ENCODE results near the gene UBXN1. TPM values are rescaled to one million over a fixed set of nuclear protein-coding genes. Genes with fewer than 3 reads are reported as not detected.

UBXN1 gene
- 100 to 1,000 TPM; 109 to 127 TPM for polyA plus RNA-seq

GRCh38 chr11:62678770-62679696 lies at the start of gene UBXN1:
TSS of gene UBXN1 (minus strand) at chr11:62679073. CDS start at chr11:62678923, 150 bp downstream.
- 5% methylated on average over 55 of the region's 55 CpGs for WGBS, 2 donors
- peaks cover 3 to 14% of the 10 kb centered on the region in 2 donors for H3K36me3 ChIP-seq (ENCODE audit: control insufficient read depth in 2 of 2, insufficient read depth in 2 of 2, low read length in 1 of 2)
- peak within 1 kb of the TSS; percentile 93 to 99 for H3K4me3 ChIP-seq (ENCODE audit: low read depth in 1 of 2, low read length in 2 of 2)
- H3K4me1 ChIP-seq (ENCODE audit: control insufficient read depth in 2 of 2, insufficient read depth in 2 of 2, low read length in 1 of 2): peaks cover 0 to 2% of the 10 kb centered on the region in 2 donors
- H3K27me3 ChIP-seq (ENCODE audit: control insufficient read depth in 1 of 2, insufficient read depth in 2 of 2, low read length in 2 of 2): no peaks in the 10 kb centered on the region
- H3K9me3 ChIP-seq (ENCODE audit: control insufficient read depth in 2 of 2, insufficient read depth in 1 of 2, low read depth in 1 of 2, low read length in 1 of 2): no peaks in the 10 kb centered on the region
- H3K27ac ChIP-seq (ENCODE audit: low read depth in 2 of 2, low read length in 1 of 2): peak within 1 kb of the TSS; percentile 81 to 96

GRCh38 chr11:62728171-62728988 lies 49.5 kb upstream of the UBXN1 start, which contains the start of gene TTC9C:
TSS of gene TTC9C (plus strand) at chr11:62728486. CDS start at chr11:62728849, 363 bp downstream.
- Histone ChIP-seq H3K36me3 (ENCODE audit: control insufficient read depth in 2 of 2, insufficient read depth in 2 of 2, low read length in 1 of 2) (peaks cover 0 to 2% of the 10 kb centered on the region in 2 donors), H3K4me1 (ENCODE audit: control insufficient read depth in 2 of 2, insufficient read depth in 2 of 2, low read length in 1 of 2) (no peaks in the 10 kb centered on the region), H3K9me3 (ENCODE audit: control insufficient read depth in 2 of 2, insufficient read depth in 1 of 2, low read depth in 1 of 2, low read length in 1 of 2) (no peaks in the 10 kb centered on the region), H3K27me3 (ENCODE audit: control insufficient read depth in 1 of 2, insufficient read depth in 2 of 2, low read length in 2 of 2) (no peaks in the 10 kb centered on the region), H3K4me3 (ENCODE audit: low read depth in 1 of 2, low read length in 2 of 2) (peak within 1 kb of the TSS; percentile 88 to 96), H3K27ac (ENCODE audit: low read depth in 2 of 2, low read length in 1 of 2) (peak within 1 kb of the TSS; percentile 97 to 100)
- 0 to 1% methylated on average over 29 of the region's 29 CpGs for WGBS, 2 donors

- Histone ChIP-seq H3K27me3 (ENCODE audit: control insufficient read depth in 1 of 2, insufficient read depth in 2 of 2, low read length in 2 of 2) (no peaks in the 10 kb centered on the region), H3K9me3 (ENCODE audit: control insufficient read depth in 2 of 2, insufficient read depth in 1 of 2, low read depth in 1 of 2, low read length in 1 of 2) (no peaks in the 10 kb centered on the region), H3K27ac (ENCODE audit: low read depth in 2 of 2, low read length in 1 of 2) (peak overlapping the region; percentile 97 to 100), H3K4me1 (ENCODE audit: control insufficient read depth in 2 of 2, insufficient read depth in 2 of 2, low read length in 1 of 2) (no peaks in the 10 kb centered on the region), H3K4me3 (ENCODE audit: low read depth in 1 of 2, low read length in 2 of 2) (peak overlapping the region; percentile 88 to 96), H3K36me3 (ENCODE audit: control insufficient read depth in 2 of 2, insufficient read depth in 2 of 2, low read length in 1 of 2) (peaks cover 1 to 5% of the 10 kb centered on the region in 2 donors)
- 0 to 1% methylated on average over 20 of the region's 20 CpGs for WGBS, 2 donors
These were observed 48.9 kb upstream of the UBXN1 start for GRCh38 chr11:62727872-62728170.

- Histone ChIP-seq H3K4me1 (ENCODE audit: control insufficient read depth in 2 of 2, insufficient read depth in 2 of 2, low read length in 1 of 2) (no peaks in the 10 kb centered on the region), H3K27ac (ENCODE audit: low read depth in 2 of 2, low read length in 1 of 2) (peak within 1 kb of the TSS; percentile 97 to 100)
- 0% methylated on average over 72 of the region's 72 CpGs for WGBS, 2 donors
These were observed 48.4 kb upstream of the UBXN1 start, which contains the start of gene HNRNPUL2 for GRCh38 chr11:62727165-62727871. TSS of gene HNRNPUL2 (minus strand) at chr11:62727457. CDS start at chr11:62727156, 301 bp downstream.

GRCh38 chr11:62726915-62727164 lies 48.0 kb upstream of the UBXN1 start:
- Histone ChIP-seq H3K4me1 (ENCODE audit: control insufficient read depth in 2 of 2, insufficient read depth in 2 of 2, low read length in 1 of 2) (no peaks in the 10 kb centered on the region), H3K4me3 (ENCODE audit: low read depth in 1 of 2, low read length in 2 of 2) (peak overlapping the region; percentile 88 to 96), H3K9me3 (ENCODE audit: control insufficient read depth in 2 of 2, insufficient read depth in 1 of 2, low read depth in 1 of 2, low read length in 1 of 2) (no peaks in the 10 kb centered on the region), H3K27ac (ENCODE audit: low read depth in 2 of 2, low read length in 1 of 2) (peak overlapping the region; percentile 97 to 99), H3K36me3 (ENCODE audit: control insufficient read depth in 2 of 2, insufficient read depth in 2 of 2, low read length in 1 of 2) (peaks cover 11 to 14% of the 10 kb centered on the region in 2 donors), H3K27me3 (ENCODE audit: control insufficient read depth in 1 of 2, insufficient read depth in 2 of 2, low read length in 2 of 2) (no peaks in the 10 kb centered on the region)
- WGBS, 2 donors: 0% methylated on average over 31 to 37 of the region's 37 CpGs

More at GRCh38 chr11:62727165-62727871, 48.4 kb upstream of the UBXN1 start, which contains the start of gene HNRNPUL2:
- Histone ChIP-seq H3K27me3 (ENCODE audit: control insufficient read depth in 1 of 2, insufficient read depth in 2 of 2, low read length in 2 of 2) (no peaks in the 10 kb centered on the region), H3K4me3 (ENCODE audit: low read depth in 1 of 2, low read length in 2 of 2) (peak within 1 kb of the TSS; percentile 88 to 96), H3K9me3 (ENCODE audit: control insufficient read depth in 2 of 2, insufficient read depth in 1 of 2, low read depth in 1 of 2, low read length in 1 of 2) (no peaks in the 10 kb centered on the region), H3K36me3 (ENCODE audit: control insufficient read depth in 2 of 2, insufficient read depth in 2 of 2, low read length in 1 of 2) (peaks cover 6 to 10% of the 10 kb centered on the region in 2 donors)

GRCh38 chr11:62726156-62726914 lies 47.5 kb upstream of the UBXN1 start:
- Histone ChIP-seq H3K36me3 (ENCODE audit: control insufficient read depth in 2 of 2, insufficient read depth in 2 of 2, low read length in 1 of 2) (peaks cover 14 to 16% of the 10 kb centered on the region in 2 donors), H3K27ac (ENCODE audit: low read depth in 2 of 2, low read length in 1 of 2) (peak overlapping the region; percentile 97 to 99), H3K27me3 (ENCODE audit: control insufficient read depth in 1 of 2, insufficient read depth in 2 of 2, low read length in 2 of 2) (no peaks in the 10 kb centered on the region), H3K4me3 (ENCODE audit: low read depth in 1 of 2, low read length in 2 of 2) (peak overlapping the region; percentile 88 to 96), H3K9me3 (ENCODE audit: control insufficient read depth in 2 of 2, insufficient read depth in 1 of 2, low read depth in 1 of 2, low read length in 1 of 2) (no peaks in the 10 kb centered on the region), H3K4me1 (ENCODE audit: control insufficient read depth in 2 of 2, insufficient read depth in 2 of 2, low read length in 1 of 2) (no peaks in the 10 kb centered on the region)
- WGBS, 2 donors: 0% methylated on average over 37 to 51 of the region's 51 CpGs

GRCh38 chr11:62725646-62726045 lies 46.8 kb upstream of the UBXN1 start:
- H3K4me1 ChIP-seq (ENCODE audit: control insufficient read depth in 2 of 2, insufficient read depth in 2 of 2, low read length in 1 of 2): no peaks in the 10 kb centered on the region
- 1% methylated on average over 7 of the region's 7 CpGs for WGBS, 2 donors
- H3K27ac ChIP-seq (ENCODE audit: low read depth in 2 of 2, low read length in 1 of 2): peak overlapping the region in 1 of 2 donors; percentile 51
- peak overlapping the region; percentile 88 to 96 for H3K4me3 ChIP-seq (ENCODE audit: low read depth in 1 of 2, low read length in 2 of 2)
- H3K27me3 ChIP-seq (ENCODE audit: control insufficient read depth in 1 of 2, insufficient read depth in 2 of 2, low read length in 2 of 2): no peaks in the 10 kb centered on the region
- H3K36me3 ChIP-seq (ENCODE audit: control insufficient read depth in 2 of 2, insufficient read depth in 2 of 2, low read length in 1 of 2): peaks cover 14 to 16% of the 10 kb centered on the region in 2 donors
- H3K9me3 ChIP-seq (ENCODE audit: control insufficient read depth in 2 of 2, insufficient read depth in 1 of 2, low read depth in 1 of 2, low read length in 1 of 2): no peaks in the 10 kb centered on the region

- WGBS, 2 donors: 27 to 28% methylated on average over 8 of the region's 8 CpGs
- peak overlapping the region in 1 of 2 donors; percentile 88 for H3K4me3 ChIP-seq (ENCODE audit: low read depth in 1 of 2, low read length in 2 of 2)
- H3K36me3 ChIP-seq (ENCODE audit: control insufficient read depth in 2 of 2, insufficient read depth in 2 of 2, low read length in 1 of 2): peaks cover 17 to 28% of the 10 kb centered on the region in 2 donors
- H3K27ac ChIP-seq (ENCODE audit: low read depth in 2 of 2, low read length in 1 of 2): no peak overlapping the region
- H3K27me3 ChIP-seq (ENCODE audit: control insufficient read depth in 1 of 2, insufficient read depth in 2 of 2, low read length in 2 of 2): no peaks in the 10 kb centered on the region
- no peaks in the 10 kb centered on the region for H3K4me1 ChIP-seq (ENCODE audit: control insufficient read depth in 2 of 2, insufficient read depth in 2 of 2, low read length in 1 of 2)
- no peaks in the 10 kb centered on the region for H3K9me3 ChIP-seq (ENCODE audit: control insufficient read depth in 2 of 2, insufficient read depth in 1 of 2, low read depth in 1 of 2, low read length in 1 of 2)
These were observed 45.3 kb upstream of the UBXN1 start for GRCh38 chr11:62724171-62724570.
